IgD-negative memory B cell (primary cell): ENCODE measurements around the gene MECR. TPM values are rescaled to one million over a fixed set of nuclear protein-coding genes. Genes with fewer than 3 reads are reported as not detected.

Source experiments
- H3K27ac Mint-ChIP-seq, 3 donors: one replicate each; pipeline ENCODE4 v1.8.0; 2020 to 2022; ENCODE audit warnings: mild to moderate bottlenecking in 3 of 3, mixed read lengths in 3 of 3, moderate library complexity in 1 of 3
- H3K27me3 Mint-ChIP-seq: one replicate; pipeline ENCODE4 v1.8.0; 2021; ENCODE audit warnings: mixed read lengths
- H3K36me3 Mint-ChIP-seq: one replicate; pipeline ENCODE4 v1.8.0; 2020; ENCODE audit warnings: mild to moderate bottlenecking, mixed read lengths
- H3K4me1 Mint-ChIP-seq, 3 donors: one replicate each; pipeline ENCODE4 v1.8.0; 2020 to 2022; ENCODE audit warnings: mixed read lengths in 3 of 3, mild to moderate bottlenecking in 1 of 3
- H3K4me3 Mint-ChIP-seq, 4 donors: one replicate each; pipeline ENCODE4 v1.8.0; 2020 to 2022; ENCODE audit warnings: mild to moderate bottlenecking in 4 of 4, mixed read lengths in 4 of 4, moderate library complexity in 3 of 4
- H3K9me3 Mint-ChIP-seq, 3 donors: one replicate each; pipeline ENCODE4 v1.8.0; 2020 to 2021; ENCODE audit warnings: mixed read lengths in 3 of 3, mild to moderate bottlenecking in 1 of 3
- polyA plus RNA-seq: library from polyadenylated mRNA; unstranded; fragments of 300-500 nt; fragmentation: Illumina TruSeq; gene quantifications from one replicate; pipeline ENCODE4 v1.2.3, GENCODE V29; 2021

The MECR gene, protein sequence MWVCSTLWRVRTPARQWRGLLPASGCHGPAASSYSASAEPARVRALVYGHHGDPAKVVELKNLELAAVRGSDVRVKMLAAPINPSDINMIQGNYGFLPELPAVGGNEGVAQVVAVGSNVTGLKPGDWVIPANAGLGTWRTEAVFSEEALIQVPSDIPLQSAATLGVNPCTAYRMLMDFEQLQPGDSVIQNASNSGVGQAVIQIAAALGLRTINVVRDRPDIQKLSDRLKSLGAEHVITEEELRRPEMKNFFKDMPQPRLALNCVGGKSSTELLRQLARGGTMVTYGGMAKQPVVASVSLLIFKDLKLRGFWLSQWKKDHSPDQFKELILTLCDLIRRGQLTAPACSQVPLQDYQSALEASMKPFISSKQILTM
- 20.5 TPM for polyA plus RNA-seq

DNA sequence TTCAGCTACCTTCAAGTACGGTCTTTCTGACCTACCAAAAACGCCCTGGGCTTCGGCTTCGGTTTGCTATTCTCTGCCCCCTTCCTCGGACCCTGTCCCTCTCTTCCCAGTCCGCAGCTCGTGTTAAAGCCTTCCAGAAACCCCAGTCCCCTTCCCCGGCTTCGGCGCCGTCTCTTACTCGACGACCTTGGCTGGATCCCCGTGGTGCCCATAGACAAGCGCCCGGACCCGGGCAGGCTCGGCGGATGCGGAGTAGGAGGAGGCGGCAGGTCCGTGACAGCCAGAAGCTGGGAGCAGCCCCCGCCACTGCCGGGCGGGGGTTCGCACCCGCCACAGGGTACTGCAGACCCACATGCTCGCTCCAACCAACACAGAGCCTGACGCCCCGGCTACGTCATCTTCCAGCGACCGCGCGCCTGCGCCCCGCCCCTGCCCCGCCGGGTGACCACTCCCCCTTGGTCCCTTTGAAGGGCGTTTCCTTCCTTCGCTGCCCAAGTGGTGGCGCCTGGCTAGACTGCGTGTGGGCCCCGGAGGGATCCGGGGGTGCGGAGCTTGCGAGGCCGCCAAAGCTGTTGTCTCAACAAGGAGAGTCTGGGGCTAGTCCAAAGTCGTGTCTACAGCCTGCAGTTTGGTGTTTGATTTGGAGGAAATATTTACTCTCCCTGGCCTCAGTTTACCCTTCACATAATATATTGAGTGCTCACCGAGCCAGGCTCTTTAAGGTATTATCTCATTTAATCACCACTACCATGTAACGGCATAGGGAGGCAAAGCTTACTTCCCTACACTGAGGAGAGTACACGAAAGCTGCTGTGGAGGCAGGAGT is at the start of gene MECR:
Gene MECR (minus strand): TSS at position 382 of the 826 bp plus-strand sequence. CDS start 28 bp downstream, at position 354.
- Mint-ChIP-seq H3K27me3 (peaks cover 16% of the 10 kb centered on the region), H3K27ac (peak within 1 kb of the TSS; percentile 67 to 98 (median 90)), H3K4me1 (peaks cover 17% of the 10 kb centered on the region in 3 donors), H3K9me3 (no peaks in the 10 kb centered on the region), H3K4me3 (peak within 1 kb of the TSS; percentile 94 to 98 (median 96)), H3K36me3 (peaks cover 1% of the 10 kb centered on the region)

DNA sequence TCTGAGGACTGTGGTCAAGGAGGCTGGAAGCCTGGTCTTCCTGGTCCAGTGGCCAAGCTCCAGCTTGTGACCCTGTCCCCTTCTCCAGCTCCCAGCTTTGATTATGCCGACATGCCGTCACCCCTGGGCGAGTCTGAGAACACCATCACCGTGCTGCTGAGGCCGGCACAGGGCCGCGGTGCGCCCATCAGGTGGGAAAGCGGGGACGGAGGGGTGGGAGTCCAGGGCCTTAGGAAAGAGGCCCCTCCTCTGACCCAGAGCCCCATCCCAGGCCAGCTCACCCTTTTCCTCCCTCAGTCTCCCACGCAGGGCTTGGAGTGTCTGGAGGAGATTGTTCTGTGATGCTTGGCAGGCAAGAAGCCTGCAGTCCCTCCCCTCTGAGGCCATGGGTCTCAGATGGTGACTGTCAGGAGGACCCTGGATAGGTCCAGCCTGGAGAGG is 49.2 kb upstream of the MECR start:
- Mint-ChIP-seq H3K4me3 (no peak overlapping the region), H3K36me3 (peaks cover 2% of the 10 kb centered on the region), H3K27ac (no peak overlapping the region), H3K4me1 (peaks cover 0 to 2% (median 0%) of the 10 kb centered on the region in 3 donors), H3K9me3 (peaks cover 0 to 6% (median 0%) of the 10 kb centered on the region in 3 donors), H3K27me3 (peaks cover 1% of the 10 kb centered on the region)

DNA sequence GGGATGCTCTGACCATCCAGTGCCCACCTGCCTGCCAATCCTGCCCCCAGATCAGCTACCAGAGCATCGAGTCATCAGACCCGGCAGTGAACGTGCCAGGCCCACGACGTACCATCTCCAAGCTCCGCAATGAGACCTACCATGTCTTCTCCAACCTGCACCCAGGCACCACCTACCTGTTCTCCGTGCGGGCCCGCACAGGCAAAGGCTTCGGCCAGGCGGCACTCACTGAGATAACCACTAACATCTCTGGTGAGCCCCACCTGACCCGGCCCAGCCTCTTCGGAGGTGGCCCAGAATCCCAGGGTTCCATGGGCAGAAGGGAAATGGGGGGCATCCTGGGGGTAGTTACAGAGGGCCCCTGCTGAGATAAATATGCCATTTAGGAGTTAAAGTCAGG is 48.7 kb upstream of the MECR start:
- Mint-ChIP-seq H3K36me3 (peaks cover 2% of the 10 kb centered on the region), H3K4me1 (peaks cover 0 to 2% (median 0%) of the 10 kb centered on the region in 3 donors), H3K27ac (no peak overlapping the region), H3K4me3 (no peak overlapping the region), H3K27me3 (peaks cover 1% of the 10 kb centered on the region), H3K9me3 (peaks cover 0 to 6% (median 0%) of the 10 kb centered on the region in 3 donors)

DNA sequence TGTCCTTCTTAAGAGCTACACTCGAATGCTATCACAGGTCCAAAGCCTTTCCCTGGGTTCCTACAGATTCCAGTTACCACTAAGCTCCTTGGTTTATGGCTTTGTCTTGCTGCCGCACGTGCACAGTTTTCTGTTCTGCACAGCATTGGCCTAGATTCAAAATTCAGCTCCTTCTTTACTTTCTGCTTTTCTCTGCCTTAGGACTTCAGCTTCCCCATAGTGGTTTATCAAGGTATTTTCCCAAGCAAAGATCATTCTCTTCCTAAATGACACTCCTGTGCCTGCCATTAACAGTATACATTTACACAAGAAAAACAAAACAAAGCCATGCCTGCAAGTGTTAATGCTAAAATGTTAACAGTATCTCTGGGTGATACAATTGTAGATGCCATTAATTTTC is 47.4 kb upstream of the MECR start:
- no peak overlapping the region for H3K4me3 Mint-ChIP-seq
- H3K27me3 Mint-ChIP-seq = peaks cover 1% of the 10 kb centered on the region
- H3K27ac Mint-ChIP-seq = no peak overlapping the region
- peaks cover 0 to 5% (median 0%) of the 10 kb centered on the region in 3 donors for H3K9me3 Mint-ChIP-seq
- H3K4me1 Mint-ChIP-seq = no peaks in the 10 kb centered on the region
- H3K36me3 Mint-ChIP-seq = peaks cover 2% of the 10 kb centered on the region

DNA sequence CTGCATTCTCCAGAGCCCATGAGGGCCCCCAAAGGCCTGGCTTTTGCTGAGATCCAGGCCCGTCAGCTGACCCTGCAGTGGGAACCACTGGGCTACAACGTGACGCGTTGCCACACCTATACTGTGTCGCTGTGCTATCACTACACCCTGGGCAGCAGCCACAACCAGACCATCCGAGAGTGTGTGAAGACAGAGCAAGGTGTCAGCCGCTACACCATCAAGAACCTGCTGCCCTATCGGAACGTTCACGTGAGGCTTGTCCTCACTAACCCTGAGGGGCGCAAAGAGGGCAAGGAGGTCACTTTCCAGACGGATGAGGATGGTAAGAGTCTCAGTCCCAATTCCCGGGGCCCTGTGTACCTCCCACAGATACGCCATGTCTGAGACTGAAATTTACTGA is 44.7 kb upstream of the MECR start:
- H3K27me3 Mint-ChIP-seq = peaks cover 7% of the 10 kb centered on the region
- H3K36me3 Mint-ChIP-seq = peaks cover 2% of the 10 kb centered on the region
- no peaks in the 10 kb centered on the region for H3K4me1 Mint-ChIP-seq
- no peak overlapping the region for H3K27ac Mint-ChIP-seq
- H3K9me3 Mint-ChIP-seq = peaks cover 0 to 5% (median 0%) of the 10 kb centered on the region in 3 donors
- H3K4me3 Mint-ChIP-seq = no peak overlapping the region

DNA sequence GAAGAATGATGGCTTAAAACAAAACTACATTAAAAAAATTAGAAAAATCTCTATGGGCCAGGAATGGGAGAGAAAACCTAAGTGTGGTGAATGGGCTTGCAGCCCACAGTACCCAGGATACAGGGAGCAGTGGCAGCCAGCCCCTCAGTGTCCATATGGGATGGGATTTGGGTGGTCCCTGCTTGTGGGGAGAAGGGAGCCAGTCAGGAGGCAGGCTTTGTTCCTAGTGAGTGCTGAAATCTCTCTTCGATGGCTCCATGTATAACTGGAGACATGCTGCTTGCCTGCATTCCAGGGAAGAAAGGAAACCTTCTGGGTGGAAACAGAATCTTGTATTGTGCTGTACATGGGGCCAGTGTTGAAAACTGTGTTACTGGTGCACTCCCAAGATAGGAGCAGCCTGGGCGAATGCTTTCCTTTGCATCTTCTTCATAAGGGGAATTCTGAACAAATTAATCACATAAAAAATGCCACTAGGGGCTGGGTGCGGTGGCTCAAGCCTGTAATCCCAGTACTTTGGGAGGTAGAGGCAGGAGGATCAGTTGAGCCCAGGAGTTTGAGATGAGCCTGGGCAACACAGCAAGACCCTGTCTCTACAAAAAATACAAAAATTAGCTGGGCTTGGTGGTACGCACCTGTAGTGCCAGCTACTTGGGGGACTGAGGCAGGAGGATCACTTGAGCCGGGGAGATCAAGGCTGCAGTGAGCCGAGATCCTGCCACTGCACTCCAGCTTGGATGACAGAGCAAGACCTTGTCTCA is 41.6 kb upstream of the MECR start:
- no peaks in the 10 kb centered on the region for H3K4me1 Mint-ChIP-seq
- H3K4me3 Mint-ChIP-seq = no peak overlapping the region
- H3K9me3 Mint-ChIP-seq = peaks cover 0 to 5% (median 0%) of the 10 kb centered on the region in 3 donors
- peaks cover 2% of the 10 kb centered on the region for H3K36me3 Mint-ChIP-seq
- peaks cover 15% of the 10 kb centered on the region for H3K27me3 Mint-ChIP-seq
- no peak overlapping the region for H3K27ac Mint-ChIP-seq

DNA sequence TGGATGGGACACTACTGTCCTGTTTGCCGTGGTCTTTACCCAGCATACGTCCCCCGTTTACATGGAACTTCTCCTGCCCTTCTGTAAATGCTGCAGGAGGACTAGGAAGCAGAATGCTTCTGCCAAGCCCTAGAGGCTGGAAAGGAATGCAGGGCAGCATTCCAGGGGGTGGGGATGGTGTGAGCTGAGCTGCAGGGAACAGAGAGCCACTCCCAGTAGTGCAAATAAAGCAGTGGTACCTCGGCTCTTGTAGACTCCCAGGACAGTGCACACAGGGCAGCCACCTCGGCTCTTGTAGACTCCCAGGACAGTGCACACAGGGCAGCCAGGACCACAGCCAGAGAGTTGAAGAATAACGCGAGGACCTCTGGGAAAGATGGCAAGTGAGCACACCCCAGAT is 41.0 kb upstream of the MECR start:
- Mint-ChIP-seq H3K36me3 (peaks cover 2% of the 10 kb centered on the region), H3K27ac (no peak overlapping the region), H3K4me3 (no peak overlapping the region), H3K4me1 (no peaks in the 10 kb centered on the region), H3K9me3 (peaks cover 0 to 3% (median 0%) of the 10 kb centered on the region in 3 donors), H3K27me3 (peaks cover 18% of the 10 kb centered on the region)

DNA sequence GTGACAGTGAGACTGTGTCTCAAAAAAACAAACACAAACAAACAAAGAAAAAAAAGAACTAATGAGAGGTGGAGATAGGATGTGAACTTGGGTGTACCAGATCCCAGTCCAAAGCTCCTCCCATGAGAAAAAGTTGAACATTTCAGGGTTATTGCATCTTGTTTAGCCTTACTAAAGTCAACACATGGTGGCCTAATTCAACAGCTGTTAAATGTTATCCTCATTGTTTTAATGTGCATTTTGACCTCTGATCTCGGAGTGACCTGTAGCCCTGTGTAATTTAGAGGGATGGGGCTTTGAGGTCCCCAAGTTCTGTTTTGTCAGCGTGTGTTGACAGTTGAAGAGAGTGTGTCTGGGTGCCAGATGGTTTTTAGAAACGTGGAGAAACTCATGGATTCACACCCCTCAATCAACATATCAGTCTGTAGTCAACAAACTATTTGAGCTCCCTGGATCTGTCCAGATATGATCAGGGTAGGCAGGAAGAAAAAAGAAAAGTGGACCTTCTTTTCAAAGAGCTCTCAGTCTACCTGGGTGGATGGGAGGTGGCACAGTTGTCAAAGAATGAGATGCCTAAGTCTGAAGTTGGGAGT is 40.3 kb upstream of the MECR start:
- Mint-ChIP-seq H3K27ac (no peak overlapping the region), H3K4me1 (no peaks in the 10 kb centered on the region), H3K9me3 (no peaks in the 10 kb centered on the region), H3K27me3 (peaks cover 24% of the 10 kb centered on the region), H3K4me3 (no peak overlapping the region), H3K36me3 (no peaks in the 10 kb centered on the region)

DNA sequence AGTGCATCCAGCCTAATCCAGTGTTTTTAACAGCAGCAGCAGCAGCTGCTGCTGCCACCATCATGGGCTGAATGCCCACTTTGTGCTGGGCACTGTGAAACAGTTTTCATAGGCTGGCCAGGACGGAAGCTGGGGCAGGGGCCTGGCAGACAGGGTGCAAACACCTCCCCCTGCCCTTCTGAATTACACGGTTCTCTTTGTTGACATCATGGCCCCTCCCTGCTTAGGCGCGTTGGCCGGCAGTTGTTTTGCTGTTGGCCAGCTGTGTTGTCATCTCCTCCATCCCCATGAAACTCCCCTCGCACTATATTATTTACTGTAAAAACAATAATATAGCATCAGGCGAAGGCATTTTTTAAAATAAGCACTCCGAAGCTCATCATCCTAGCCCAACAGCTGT is 38.6 kb upstream of the MECR start:
- no peak overlapping the region for H3K4me3 Mint-ChIP-seq
- no peak overlapping the region for H3K27ac Mint-ChIP-seq
- H3K27me3 Mint-ChIP-seq = peaks cover 29% of the 10 kb centered on the region

DNA sequence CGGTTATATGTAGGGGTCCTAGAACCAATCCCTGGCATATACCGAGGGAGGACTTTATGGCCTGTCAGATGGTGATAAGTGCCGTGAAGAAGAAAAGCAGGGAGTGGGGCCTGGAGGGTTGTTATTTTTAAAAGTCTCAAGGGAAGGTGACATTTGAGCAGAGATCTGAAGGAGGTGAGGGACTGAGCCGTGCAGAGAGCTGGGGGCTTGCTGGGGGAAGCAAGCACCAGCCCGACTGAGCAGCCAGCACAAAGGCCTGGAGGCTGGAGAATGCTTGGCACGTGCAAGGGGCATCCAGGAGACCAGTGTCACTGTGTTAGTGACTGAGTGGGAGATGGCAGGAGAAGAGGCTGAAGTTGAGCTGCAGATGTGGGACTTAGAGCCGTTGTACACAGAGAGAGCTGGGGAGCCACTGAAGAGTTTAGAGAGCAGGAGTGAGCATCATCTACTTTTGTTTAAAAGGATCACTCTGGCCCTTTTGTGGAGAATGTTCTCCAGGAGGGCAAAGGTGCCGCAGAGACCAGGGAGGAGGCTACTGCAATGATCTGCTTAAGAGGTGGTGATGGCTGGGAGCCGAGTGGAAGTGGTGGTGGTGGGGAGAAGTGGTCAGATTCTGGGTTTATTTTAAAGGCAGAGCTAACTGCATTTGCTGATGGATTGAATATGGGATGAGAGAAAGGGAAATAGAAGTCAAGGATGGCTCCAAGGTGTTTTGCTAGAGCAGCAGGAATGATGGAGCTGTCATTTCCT is 36.8 kb upstream of the MECR start:
- peaks cover 4% of the 10 kb centered on the region for H3K36me3 Mint-ChIP-seq
- no peaks in the 10 kb centered on the region for H3K4me1 Mint-ChIP-seq
- H3K27me3 Mint-ChIP-seq = peaks cover 30% of the 10 kb centered on the region
- no peak overlapping the region for H3K27ac Mint-ChIP-seq
- no peaks in the 10 kb centered on the region for H3K9me3 Mint-ChIP-seq
- H3K4me3 Mint-ChIP-seq = no peak overlapping the region

More for the DNA sequence above, 38.6 kb upstream of the MECR start:
- no peaks in the 10 kb centered on the region for H3K36me3 Mint-ChIP-seq
- H3K9me3 Mint-ChIP-seq = no peaks in the 10 kb centered on the region
- H3K4me1 Mint-ChIP-seq = no peaks in the 10 kb centered on the region

DNA sequence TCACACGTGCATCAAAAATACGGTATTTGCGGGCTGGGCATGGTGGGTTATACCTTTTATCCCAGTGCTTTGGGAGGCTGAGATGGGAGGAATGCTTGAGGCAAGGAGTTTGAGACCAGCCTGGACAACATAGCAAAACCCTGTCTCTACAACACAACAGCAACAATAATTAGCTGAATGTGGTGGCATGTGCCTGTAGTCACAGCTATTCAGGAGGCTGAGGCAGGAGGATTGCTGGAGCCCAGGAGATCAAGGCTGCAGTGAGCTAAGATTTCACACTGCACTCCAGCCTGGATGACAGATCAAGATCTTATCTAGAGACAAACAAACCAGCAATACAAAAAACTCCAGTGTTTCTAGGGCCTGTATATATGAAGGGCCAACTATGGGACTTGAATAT is 36.2 kb upstream of the MECR start:
- Mint-ChIP-seq H3K4me1 (no peaks in the 10 kb centered on the region), H3K4me3 (no peak overlapping the region), H3K27ac (no peak overlapping the region)

DNA sequence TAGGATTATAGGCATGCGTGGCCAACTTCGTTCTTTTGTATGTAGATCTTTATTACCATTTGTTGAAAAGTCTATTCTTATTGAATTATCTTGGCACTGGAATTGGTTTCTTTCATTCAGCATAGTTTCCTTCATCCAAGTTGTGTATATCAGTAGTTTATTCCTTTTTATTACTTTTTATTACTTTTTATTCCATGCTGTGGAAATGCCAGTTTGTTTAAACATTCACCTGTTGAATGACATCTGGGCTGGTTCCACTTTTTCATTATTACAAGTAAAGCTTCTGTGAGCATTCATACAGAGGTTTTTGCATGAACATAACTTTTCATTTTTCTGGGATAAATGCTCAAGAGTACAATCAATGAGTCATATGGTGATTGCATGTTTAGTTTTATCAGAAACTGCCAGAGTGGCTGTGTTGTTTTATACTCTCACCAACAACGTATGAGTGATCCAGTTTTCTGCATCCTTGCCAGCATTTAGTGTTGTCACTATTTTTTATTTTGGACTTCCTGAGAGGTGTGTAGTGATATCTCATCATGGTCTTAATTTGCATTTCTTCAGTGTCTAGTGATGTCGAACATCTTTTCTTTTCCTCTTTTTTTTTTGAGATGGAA is 34.1 kb upstream of the MECR start:
- H3K27me3 Mint-ChIP-seq = peaks cover 41% of the 10 kb centered on the region
- H3K4me3 Mint-ChIP-seq = no peak overlapping the region
- H3K27ac Mint-ChIP-seq = no peak overlapping the region
- peaks cover 0 to 2% (median 0%) of the 10 kb centered on the region in 3 donors for H3K4me1 Mint-ChIP-seq
- peaks cover 4% of the 10 kb centered on the region for H3K36me3 Mint-ChIP-seq
- H3K9me3 Mint-ChIP-seq = no peaks in the 10 kb centered on the region

More for the DNA sequence above, 36.2 kb upstream of the MECR start:
- no peaks in the 10 kb centered on the region for H3K9me3 Mint-ChIP-seq
- peaks cover 31% of the 10 kb centered on the region for H3K27me3 Mint-ChIP-seq
- H3K36me3 Mint-ChIP-seq = peaks cover 4% of the 10 kb centered on the region

DNA sequence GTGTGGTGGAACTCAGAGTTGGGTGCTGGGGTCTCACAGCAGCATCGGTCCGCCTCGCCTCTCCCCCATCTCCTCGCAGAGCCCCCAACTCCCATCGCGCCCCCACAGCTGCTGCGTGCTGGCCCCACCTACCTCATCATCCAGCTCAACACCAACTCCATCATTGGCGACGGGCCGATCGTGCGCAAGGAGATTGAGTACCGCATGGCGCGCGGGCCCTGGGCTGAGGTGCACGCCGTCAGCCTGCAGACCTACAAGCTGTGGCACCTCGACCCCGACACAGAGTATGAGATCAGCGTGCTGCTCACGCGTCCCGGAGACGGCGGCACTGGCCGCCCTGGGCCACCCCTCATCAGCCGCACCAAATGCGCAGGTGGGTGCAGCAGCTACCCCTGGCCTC is 29.8 kb upstream of the MECR start:
- H3K27me3 Mint-ChIP-seq = peaks cover 36% of the 10 kb centered on the region

More for the DNA sequence above, 29.8 kb upstream of the MECR start:
- H3K9me3 Mint-ChIP-seq = no peaks in the 10 kb centered on the region
- peak overlapping the region in 2 of 4 donors; percentile 85 to 88 for H3K4me3 Mint-ChIP-seq
- H3K27ac Mint-ChIP-seq = no peak overlapping the region
- H3K36me3 Mint-ChIP-seq = peaks cover 5% of the 10 kb centered on the region
- peaks cover 0 to 4% (median 2%) of the 10 kb centered on the region in 3 donors for H3K4me1 Mint-ChIP-seq
